Endothelial cell of umbilical vein (primary cell): ENCODE measurements around the gene ZCCHC14.

Experiments
- CTCF ChIP-seq, 2 donors: IDR thresholded peaks; 1 replicate in 1 of 2; 2 replicates in 1 of 2; pipeline ENCODE4 v1.5.1; 2011; ENCODE audit warnings: low read length in 2 of 2, mild to moderate bottlenecking in 2 of 2, moderate library complexity in 2 of 2, control low read depth in 1 of 2, inconsistent platforms in 1 of 2, low read depth in 1 of 2; ENCODE audit not compliant: insufficient read depth in 1 of 2; ENCODE audit errors: extremely low read depth in 1 of 2
- EZH2 ChIP-seq: IDR thresholded peaks from 2 replicates; pipeline ENCODE4 v1.6.1; 2012; ENCODE audit warnings: borderline replicate concordance, low read depth, mild to moderate bottlenecking, moderate library complexity, low read length, inconsistent platforms; ENCODE audit not compliant: severe bottlenecking
- POLR2A ChIP-seq: IDR thresholded peaks from 2 replicates; pipeline ENCODE4 v1.6.1; 2012; ENCODE audit warnings: low read depth, mild to moderate bottlenecking, control low read depth, low read length
- POLR2AphosphoS5 ChIP-seq: IDR thresholded peaks from 2 replicates; pipeline ENCODE4 v1.6.1; 2012; ENCODE audit warnings: low read depth, mild to moderate bottlenecking, control low read depth, low read length, moderate library complexity; ENCODE audit not compliant: insufficient read depth

- no peak for TF ChIP-seq POLR2A
- TF ChIP-seq EZH2 = no peak
- no peak for TF ChIP-seq CTCF (IDR thresholded peaks at IDR 0.05; ENCODE audit: extremely low read depth in 1 of 2, insufficient read depth in 1 of 2, low read depth in 1 of 2, low read length in 2 of 2)
- no peak for TF ChIP-seq POLR2AphosphoS5
Observed at GRCh38 chr16:87365021-87365713, 127.7 kb downstream of the ZCCHC14 start.
